ENCODE results near the gene HFE. TPM values are rescaled to one million over a fixed set of nuclear protein-coding genes. Genes with fewer than 3 reads are reported as not detected.

HFE gene
- total and polyA plus RNA-seq, 2 of the 13 experiments (the other 11 are each of a cell fraction or from before 2014, with no cell fraction given), result 3.7 to 6.3 TPM

DNA sequence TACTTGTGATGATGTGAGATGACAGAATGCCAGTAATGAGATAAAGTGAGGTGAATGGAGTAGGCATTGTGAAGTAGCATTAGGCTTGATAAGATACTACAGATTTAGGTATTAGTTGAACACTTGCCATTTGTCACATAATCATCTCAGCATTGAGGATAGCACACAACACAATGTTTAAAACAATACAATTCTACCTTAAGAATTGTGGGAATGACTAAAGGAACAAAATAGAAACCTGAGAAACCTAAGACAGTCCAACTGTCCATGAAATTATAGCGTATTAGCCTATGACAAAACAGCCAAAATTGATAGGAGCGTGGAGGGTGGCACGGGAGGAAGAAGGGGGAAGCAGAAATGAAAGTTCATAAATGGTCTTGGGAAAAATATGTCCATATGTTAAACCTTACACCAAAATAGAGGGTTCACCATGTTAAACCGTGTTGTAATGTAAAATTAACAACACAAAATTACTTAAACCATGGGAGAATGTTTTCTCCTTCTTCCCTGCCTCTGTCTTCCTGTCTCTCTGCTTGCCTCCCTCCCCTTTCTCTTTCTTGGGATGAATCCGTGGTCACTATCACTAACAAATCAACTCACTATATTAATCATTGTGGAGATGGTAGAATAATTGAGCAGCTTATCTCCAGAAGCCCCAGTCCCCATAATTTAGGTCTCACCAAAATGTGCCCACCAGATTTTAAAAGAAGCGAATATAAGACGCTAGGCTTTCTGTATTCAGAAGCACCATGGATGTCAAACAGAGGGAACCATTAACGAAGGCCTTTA lies 33.0 kb upstream of the HFE start (continued):
- TF ChIP-seq, protein P1, sequence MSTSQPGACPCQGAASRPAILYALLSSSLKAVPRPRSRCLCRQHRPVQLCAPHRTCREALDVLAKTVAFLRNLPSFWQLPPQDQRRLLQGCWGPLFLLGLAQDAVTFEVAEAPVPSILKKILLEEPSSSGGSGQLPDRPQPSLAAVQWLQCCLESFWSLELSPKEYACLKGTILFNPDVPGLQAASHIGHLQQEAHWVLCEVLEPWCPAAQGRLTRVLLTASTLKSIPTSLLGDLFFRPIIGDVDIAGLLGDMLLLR (CRISPR knock-in tag; IDR thresholded peaks at IDR 0.05), result no peak
- TF ChIP-seq, protein P2, sequence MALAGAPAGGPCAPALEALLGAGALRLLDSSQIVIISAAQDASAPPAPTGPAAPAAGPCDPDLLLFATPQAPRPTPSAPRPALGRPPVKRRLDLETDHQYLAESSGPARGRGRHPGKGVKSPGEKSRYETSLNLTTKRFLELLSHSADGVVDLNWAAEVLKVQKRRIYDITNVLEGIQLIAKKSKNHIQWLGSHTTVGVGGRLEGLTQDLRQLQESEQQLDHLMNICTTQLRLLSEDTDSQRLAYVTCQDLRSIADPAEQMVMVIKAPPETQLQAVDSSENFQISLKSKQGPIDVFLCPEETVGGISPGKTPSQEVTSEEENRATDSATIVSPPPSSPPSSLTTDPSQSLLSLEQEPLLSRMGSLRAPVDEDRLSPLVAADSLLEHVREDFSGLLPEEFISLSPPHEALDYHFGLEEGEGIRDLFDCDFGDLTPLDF (CRISPR knock-in tag; IDR thresholded peaks at IDR 0.05), result no peak
- TF ChIP-seq, protein P3, sequence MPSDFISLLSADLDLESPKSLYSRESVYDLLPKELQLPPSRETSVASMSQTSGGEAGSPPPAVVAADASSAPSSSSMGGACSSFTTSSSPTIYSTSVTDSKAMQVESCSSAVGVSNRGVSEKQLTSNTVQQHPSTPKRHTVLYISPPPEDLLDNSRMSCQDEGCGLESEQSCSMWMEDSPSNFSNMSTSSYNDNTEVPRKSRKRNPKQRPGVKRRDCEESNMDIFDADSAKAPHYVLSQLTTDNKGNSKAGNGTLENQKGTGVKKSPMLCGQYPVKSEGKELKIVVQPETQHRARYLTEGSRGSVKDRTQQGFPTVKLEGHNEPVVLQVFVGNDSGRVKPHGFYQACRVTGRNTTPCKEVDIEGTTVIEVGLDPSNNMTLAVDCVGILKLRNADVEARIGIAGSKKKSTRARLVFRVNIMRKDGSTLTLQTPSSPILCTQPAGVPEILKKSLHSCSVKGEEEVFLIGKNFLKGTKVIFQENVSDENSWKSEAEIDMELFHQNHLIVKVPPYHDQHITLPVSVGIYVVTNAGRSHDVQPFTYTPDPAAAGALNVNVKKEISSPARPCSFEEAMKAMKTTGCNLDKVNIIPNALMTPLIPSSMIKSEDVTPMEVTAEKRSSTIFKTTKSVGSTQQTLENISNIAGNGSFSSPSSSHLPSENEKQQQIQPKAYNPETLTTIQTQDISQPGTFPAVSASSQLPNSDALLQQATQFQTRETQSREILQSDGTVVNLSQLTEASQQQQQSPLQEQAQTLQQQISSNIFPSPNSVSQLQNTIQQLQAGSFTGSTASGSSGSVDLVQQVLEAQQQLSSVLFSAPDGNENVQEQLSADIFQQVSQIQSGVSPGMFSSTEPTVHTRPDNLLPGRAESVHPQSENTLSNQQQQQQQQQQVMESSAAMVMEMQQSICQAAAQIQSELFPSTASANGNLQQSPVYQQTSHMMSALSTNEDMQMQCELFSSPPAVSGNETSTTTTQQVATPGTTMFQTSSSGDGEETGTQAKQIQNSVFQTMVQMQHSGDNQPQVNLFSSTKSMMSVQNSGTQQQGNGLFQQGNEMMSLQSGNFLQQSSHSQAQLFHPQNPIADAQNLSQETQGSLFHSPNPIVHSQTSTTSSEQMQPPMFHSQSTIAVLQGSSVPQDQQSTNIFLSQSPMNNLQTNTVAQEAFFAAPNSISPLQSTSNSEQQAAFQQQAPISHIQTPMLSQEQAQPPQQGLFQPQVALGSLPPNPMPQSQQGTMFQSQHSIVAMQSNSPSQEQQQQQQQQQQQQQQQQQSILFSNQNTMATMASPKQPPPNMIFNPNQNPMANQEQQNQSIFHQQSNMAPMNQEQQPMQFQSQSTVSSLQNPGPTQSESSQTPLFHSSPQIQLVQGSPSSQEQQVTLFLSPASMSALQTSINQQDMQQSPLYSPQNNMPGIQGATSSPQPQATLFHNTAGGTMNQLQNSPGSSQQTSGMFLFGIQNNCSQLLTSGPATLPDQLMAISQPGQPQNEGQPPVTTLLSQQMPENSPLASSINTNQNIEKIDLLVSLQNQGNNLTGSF (CRISPR knock-in tag; IDR thresholded peaks at IDR 0.05), result no peak
- TF ChIP-seq, protein P4, sequence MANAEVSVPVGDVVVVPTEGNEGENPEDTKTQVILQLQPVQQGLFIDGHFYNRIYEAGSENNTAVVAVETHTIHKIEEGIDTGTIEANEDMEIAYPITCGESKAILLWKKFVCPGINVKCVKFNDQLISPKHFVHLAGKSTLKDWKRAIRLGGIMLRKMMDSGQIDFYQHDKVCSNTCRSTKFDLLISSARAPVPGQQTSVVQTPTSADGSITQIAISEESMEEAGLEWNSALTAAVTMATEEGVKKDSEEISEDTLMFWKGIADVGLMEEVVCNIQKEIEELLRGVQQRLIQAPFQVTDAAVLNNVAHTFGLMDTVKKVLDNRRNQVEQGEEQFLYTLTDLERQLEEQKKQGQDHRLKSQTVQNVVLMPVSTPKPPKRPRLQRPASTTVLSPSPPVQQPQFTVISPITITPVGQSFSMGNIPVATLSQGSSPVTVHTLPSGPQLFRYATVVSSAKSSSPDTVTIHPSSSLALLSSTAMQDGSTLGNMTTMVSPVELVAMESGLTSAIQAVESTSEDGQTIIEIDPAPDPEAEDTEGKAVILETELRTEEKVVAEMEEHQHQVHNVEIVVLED (CRISPR knock-in tag; IDR thresholded peaks at IDR 0.05; ENCODE audit: borderline replicate concordance), result no peak
- TF ChIP-seq EED (CRISPR knock-in tag; IDR thresholded peaks at IDR 0.05), result no peak
- TF ChIP-seq MIER3 (CRISPR knock-in tag; IDR thresholded peaks at IDR 0.05; ENCODE audit: borderline replicate concordance), result no peak
- no peak for TF ChIP-seq MBNL3 (CRISPR knock-in tag; conservative IDR thresholded peaks at IDR 0.05)
- TF ChIP-seq, protein P5, sequence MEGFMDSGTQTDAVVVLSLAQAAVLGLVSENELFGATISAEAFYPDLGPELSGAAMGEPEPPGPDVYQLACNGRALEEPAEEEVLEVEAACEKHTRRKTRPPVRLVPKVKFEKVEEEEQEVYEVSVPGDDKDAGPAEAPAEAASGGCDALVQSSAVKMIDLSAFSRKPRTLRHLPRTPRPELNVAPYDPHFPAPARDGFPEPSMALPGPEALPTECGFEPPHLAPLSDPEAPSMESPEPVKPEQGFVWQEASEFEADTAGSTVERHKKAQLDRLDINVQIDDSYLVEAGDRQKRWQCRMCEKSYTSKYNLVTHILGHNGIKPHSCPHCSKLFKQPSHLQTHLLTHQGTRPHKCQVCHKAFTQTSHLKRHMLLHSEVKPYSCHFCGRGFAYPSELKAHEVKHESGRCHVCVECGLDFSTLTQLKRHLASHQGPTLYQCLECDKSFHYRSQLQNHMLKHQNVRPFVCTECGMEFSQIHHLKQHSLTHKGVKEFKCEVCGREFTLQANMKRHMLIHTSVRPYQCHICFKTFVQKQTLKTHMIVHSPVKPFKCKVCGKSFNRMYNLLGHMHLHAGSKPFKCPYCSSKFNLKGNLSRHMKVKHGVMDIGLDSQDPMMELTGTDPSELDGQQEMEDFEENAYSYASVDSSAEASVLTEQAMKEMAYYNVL (CRISPR knock-in tag; IDR thresholded peaks at IDR 0.05; ENCODE audit: borderline replicate concordance), result no peak
- 0 out of 2 replicates have a peak, but pooled peaks have one; percentile 59 for TF ChIP-seq MTF2 (CRISPR knock-in tag; IDR thresholded peaks at IDR 0.05; ENCODE audit: borderline replicate concordance)
- TF ChIP-seq, protein P6, sequence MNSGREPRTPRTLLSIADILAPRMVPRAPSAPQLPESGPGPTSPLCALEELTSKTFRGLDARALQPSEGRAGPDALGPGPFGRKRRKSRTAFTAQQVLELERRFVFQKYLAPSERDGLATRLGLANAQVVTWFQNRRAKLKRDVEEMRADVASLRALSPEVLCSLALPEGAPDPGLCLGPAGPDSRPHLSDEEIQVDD (CRISPR knock-in tag; IDR thresholded peaks at IDR 0.05; ENCODE audit: borderline replicate concordance), result no peak
- TF ChIP-seq SRSF4 (IDR thresholded peaks at IDR 0.05; ENCODE audit: low read depth, low read length, poor library complexity, severe bottlenecking), result peak; percentile 58
